MM.1S (cell line): Measurements from ENCODE around the gene NDOR1.
A peak's percentile ranks its signal among the peaks of the same experiment; 100 is the strongest.

ENCODE experiments used
- CTCF ChIP-seq: fragments of 300-600 bp; sonication (generic); IDR thresholded peaks from 2 replicates; pipeline ENCODE4 v1.5.1; 2016; ENCODE audit warnings: antibody characterized with exemption, low read length, mixed read lengths
- EZH2phosphoT487 ChIP-seq: fragments of 300-600 bp; sonication (generic); IDR thresholded peaks from 2 replicates; pipeline ENCODE4 v1.6.1; 2018; ENCODE audit warnings: antibody characterized with exemption, low read length

GRCh38 chr9:137176302-137177182 is 29.0 kb upstream of the NDOR1 start:
- TF ChIP-seq CTCF (peak; percentile 56), EZH2phosphoT487 (no peak)
